Body of pancreas (tissue), 4 donors: Measurements from ENCODE around the gene ALPK1. TPM values are rescaled to one million over a fixed set of nuclear protein-coding genes. Genes with fewer than 3 reads are reported as not detected.
"Not testable (repeated sequence)": the region's sequence is repeated elsewhere in the genome, so short reads cannot be mapped to it uniquely, and the experiment has no call there.

ENCODE experiments used
- ATAC-seq: fragments of 150-250 bp; one replicate; pipeline ENCODE4 v1.9.1; 2016
- DNase-seq, 4 donors: peaks; one replicate each; pipeline ENCODE4 v3.0.0-alpha.2; 2019
- H3K27ac ChIP-seq, 4 donors: fragments of 200-600 bp; sonication (generic); 1 replicate in 3 of 4; 2 replicates in 1 of 4; pipeline versions ENCODE4 v1.5.1 to v1.6.1; 2016 to 2019; ENCODE audit warnings: mild to moderate bottlenecking in 1 of 4, mixed read lengths in 1 of 4, moderate library complexity in 1 of 4
- H3K27me3 ChIP-seq, 2 donors: fragments of 200-600 bp; sonication (generic); one replicate each; pipeline ENCODE4 v1.6.0; 2016; ENCODE audit warnings: mild to moderate bottlenecking in 1 of 2
- H3K36me3 ChIP-seq, 2 donors: fragments of 200-600 bp; sonication (generic); replicated peaks in 1 of 2; 2 replicates each; pipeline ENCODE4 v1.5.1; 2016; ENCODE audit warnings: low read depth in 2 of 2; ENCODE audit not compliant: insufficient read depth in 1 of 2
- H3K4me1 ChIP-seq: fragments of 200-600 bp; sonication (generic); one replicate; pipeline ENCODE4 v1.6.0; 2016
- H3K4me3 ChIP-seq, 2 donors: fragments of 200-600 bp; sonication (generic); 1 replicate in 1 of 2; 2 replicates in 1 of 2; pipeline ENCODE4 v1.5.1; 2016 to 2019
- H3K9me3 ChIP-seq, 3 donors: fragments of 200-600 bp; sonication (generic); 1 replicate in 2 of 3; 2 replicates in 1 of 3; pipeline ENCODE4 v1.5.1; 2016
- POLR2A ChIP-seq, 3 donors: fragments of 450-650 bp; IDR thresholded peaks; one replicate each; pipeline ENCODE4 v1.6.1; 2016; ENCODE audit warnings: antibody characterized with exemption in 3 of 3, mild to moderate bottlenecking in 2 of 3
- WGBS, 2 donors: methylation state at CpG; one replicate each; pipeline ENCODE4 v1.1.5; 2017; 5-methylcytosine and 5-hydroxymethylcytosine counted together
- intact Hi-C: fragments of 100-400 bp; cut with DNase I; formaldehyde crosslinking; loops from one replicate; pipeline ENCODE4 v1.15.1; 2023
- total RNA-seq, 2 donors: library from RNA; depleted of rRNA; stranded (reverse); fragments of >200 nt; gene quantifications; one replicate each; pipeline ENCODE4 v1.1.0, GENCODE V29; 2016
- TF ChIP-seq, protein P1 (sequence below), 7 experiments: fragments of 450-650 bp in 4 of 7; fragments of 200-600 bp in 3 of 7; sonication (generic) in 3 of 7; IDR thresholded peaks; one replicate each; pipeline ENCODE4 v1.5.1; 2016 to 2019; ENCODE audit warnings: antibody characterized with exemption in 7 of 7

Gene ALPK1
- total RNA-seq, 2 donors from 2014 or later, result 14.8 to 26.7 TPM

DNA sequence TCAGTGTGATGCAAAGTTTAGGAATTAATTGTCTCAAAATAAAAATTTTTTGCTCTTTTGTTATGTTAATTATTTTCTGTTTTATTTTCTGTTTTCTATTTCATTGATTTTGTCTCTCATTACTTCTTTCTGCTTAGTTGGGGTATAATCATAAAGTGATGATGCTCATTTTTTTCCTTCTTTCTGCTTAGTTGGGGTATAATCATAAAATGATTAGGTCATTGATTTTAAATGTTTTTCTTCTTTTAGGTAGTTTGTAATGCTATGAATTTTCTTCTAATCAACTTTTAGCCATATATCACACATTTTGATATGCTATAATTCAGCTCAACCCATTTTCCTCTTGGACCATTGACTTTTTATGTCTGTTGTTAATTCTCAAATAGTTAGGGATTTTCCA lies 175.1 kb downstream of the ALPK1 start:
- H3K9me3 ChIP-seq, result no peaks in the 10 kb centered on the region
- intact Hi-C loops, result no loop called here
- no peak for TF ChIP-seq POLR2A (IDR thresholded peaks at IDR 0.05)
- TF ChIP-seq, protein P1, sequence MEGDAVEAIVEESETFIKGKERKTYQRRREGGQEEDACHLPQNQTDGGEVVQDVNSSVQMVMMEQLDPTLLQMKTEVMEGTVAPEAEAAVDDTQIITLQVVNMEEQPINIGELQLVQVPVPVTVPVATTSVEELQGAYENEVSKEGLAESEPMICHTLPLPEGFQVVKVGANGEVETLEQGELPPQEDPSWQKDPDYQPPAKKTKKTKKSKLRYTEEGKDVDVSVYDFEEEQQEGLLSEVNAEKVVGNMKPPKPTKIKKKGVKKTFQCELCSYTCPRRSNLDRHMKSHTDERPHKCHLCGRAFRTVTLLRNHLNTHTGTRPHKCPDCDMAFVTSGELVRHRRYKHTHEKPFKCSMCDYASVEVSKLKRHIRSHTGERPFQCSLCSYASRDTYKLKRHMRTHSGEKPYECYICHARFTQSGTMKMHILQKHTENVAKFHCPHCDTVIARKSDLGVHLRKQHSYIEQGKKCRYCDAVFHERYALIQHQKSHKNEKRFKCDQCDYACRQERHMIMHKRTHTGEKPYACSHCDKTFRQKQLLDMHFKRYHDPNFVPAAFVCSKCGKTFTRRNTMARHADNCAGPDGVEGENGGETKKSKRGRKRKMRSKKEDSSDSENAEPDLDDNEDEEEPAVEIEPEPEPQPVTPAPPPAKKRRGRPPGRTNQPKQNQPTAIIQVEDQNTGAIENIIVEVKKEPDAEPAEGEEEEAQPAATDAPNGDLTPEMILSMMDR (IDR thresholded peaks at IDR 0.05), result no peak
- H3K4me1 ChIP-seq, result no peaks in the 10 kb centered on the region
- ATAC-seq, result no peak
- no peak for DNase-seq
- no peaks in the 10 kb centered on the region for H3K36me3 ChIP-seq
- no peak overlapping the region for H3K4me3 ChIP-seq
- H3K27ac ChIP-seq, result no peak overlapping the region
- no peaks in the 10 kb centered on the region for H3K27me3 ChIP-seq

DNA sequence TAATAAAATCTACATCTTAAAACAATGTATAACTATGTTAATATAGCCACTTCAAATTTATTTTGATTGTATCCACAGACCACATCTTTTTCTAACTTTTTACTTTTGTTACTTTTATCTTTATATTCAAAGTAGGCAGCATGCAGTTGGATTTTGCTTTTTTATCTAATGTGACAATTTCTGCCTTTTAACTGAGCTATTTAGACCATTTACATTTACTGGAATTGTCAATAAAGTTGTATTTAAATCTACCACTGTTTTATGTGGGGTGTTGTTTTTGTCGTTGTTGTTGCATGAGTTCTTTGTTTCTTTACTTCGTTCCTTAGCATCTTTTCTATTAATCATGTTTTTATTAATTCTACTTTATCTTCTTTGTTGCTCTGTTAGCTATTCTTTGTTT lies 176.8 kb downstream of the ALPK1 start:
- no peak for ATAC-seq
- 76% methylated on average over 2 of the region's 2 CpGs for WGBS, 2 donors

DNA sequence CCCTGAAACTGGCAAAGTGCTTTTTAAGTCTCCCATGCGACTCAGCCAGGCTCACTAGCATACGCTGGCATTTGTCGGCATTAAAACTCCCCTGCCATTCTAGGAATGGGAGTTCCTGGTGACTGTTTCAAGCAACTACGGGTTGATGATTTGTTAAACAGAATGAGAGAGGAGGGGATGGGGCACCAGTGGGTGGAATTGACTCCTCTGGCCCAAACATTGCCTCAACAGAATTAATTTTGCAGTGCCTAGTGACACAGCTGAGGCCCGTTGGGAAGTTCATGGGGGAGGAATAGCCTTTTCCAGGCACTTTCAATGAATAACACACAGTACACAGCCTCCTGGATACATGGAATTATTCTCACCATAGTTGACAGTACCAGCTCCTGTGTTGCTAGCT lies 188.8 kb downstream of the ALPK1 start:
- WGBS, 2 donors, result 62 to 64% methylated on average over 5 of the region's 5 CpGs
- no peak for DNase-seq
- H3K9me3 ChIP-seq, result peaks cover 0 to 7% (median 0%) of the 10 kb centered on the region in 3 donors

More for the DNA sequence above, 176.8 kb downstream of the ALPK1 start:
- H3K4me1 ChIP-seq, result no peaks in the 10 kb centered on the region
- no peaks in the 10 kb centered on the region for H3K27me3 ChIP-seq
- H3K36me3 ChIP-seq, result no peaks in the 10 kb centered on the region
- no peaks in the 10 kb centered on the region for H3K9me3 ChIP-seq
- intact Hi-C loops, result no loop called here
- H3K4me3 ChIP-seq, result no peak overlapping the region
- TF ChIP-seq, protein P1 (IDR thresholded peaks at IDR 0.05), result no peak
- TF ChIP-seq POLR2A (IDR thresholded peaks at IDR 0.05), result no peak
- no peak overlapping the region for H3K27ac ChIP-seq
- no peak for DNase-seq

DNA sequence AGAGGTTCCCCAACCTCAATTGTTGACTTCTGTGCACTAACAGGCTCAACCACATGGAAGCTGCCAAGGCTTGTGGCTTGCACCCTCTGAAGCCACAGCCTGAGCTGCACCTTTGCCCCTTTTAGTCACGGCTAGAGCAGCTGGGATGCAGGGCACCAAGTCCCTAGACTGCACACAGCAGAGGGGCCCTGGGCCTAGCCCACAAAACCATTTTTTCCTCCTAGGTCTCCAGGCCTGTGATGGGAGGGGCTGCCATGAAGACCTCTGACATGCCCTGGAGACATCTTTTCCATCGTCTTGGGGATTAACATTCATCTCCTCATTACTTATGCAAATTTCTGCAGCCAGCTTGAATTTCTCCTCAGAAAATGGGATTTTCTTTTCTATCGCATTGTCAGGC lies 193.6 kb downstream of the ALPK1 start:
- peaks cover 0 to 10% (median 0%) of the 10 kb centered on the region in 3 donors for H3K9me3 ChIP-seq
- ATAC-seq, H3K36me3 ChIP-seq, H3K27ac ChIP-seq, intact Hi-C loops, H3K4me3 ChIP-seq, H3K27me3 ChIP-seq, H3K4me1 ChIP-seq, DNase-seq: not testable (repeated sequence)
- WGBS, 2 donors, result 67 to 72% methylated on average over 3 of the region's 3 CpGs

More for the DNA sequence above, 188.8 kb downstream of the ALPK1 start:
- Histone ChIP-seq H3K4me3 (no peak overlapping the region), H3K27me3 (no peaks in the 10 kb centered on the region), H3K27ac (no peak overlapping the region), H3K36me3 (no peaks in the 10 kb centered on the region), H3K4me1 (no peaks in the 10 kb centered on the region)
- intact Hi-C loops, result no loop called here
- no peak for TF ChIP-seq POLR2A (IDR thresholded peaks at IDR 0.05)
- TF ChIP-seq, protein P1 (IDR thresholded peaks at IDR 0.05), result no peak
- no peak for ATAC-seq

Other genes starting within 250 kb of the ALPK1 start
- gene FAM241A, start 151.9 kb upstream of the ALPK1 start, total RNA-seq, result 1 to 10 TPM; 2.0 to 2.6 TPM
- gene AP1AR, start 65.6 kb upstream of the ALPK1 start, total RNA-seq, result 10 to 100 TPM in 1 of 2 donors, 1 to 10 TPM in 1; 9.1 to 12.5 TPM
- gene TIFA, start 11.5 kb upstream of the ALPK1 start, total RNA-seq, result 10 to 100 TPM in 1 of 2 donors, 1 to 10 TPM in 1; 5.9 to 13.0 TPM
- not detected for gene NEUROG2, start 218.8 kb downstream of the ALPK1 start, total RNA-seq